H1 (cell line): ENCODE data around the gene CAPS.

ENCODE experiments used
- JUND ChIP-seq: IDR thresholded peaks from 2 replicates; pipeline ENCODE4 v1.6.1; 2011; ENCODE audit warnings: mild to moderate bottlenecking, improper control_type of control experiment, low read length
- TF ChIP-seq, protein P1 (sequence below), 3 experiments: IDR thresholded peaks; 1 replicate in 2 of 3; 2 replicates in 1 of 3; pipeline versions ENCODE4 v1.5.1 to v1.6.1; 2011; ENCODE audit warnings: low read length in 3 of 3, mild to moderate bottlenecking in 3 of 3, inconsistent platforms in 2 of 3, low read depth in 1 of 3, moderate library complexity in 1 of 3; ENCODE audit not compliant: insufficient read depth in 1 of 3; ENCODE audit errors: control extremely low read depth in 1 of 3
- TF ChIP-seq, protein P2 (sequence below): IDR thresholded peaks from 2 replicates; pipeline ENCODE4 v1.6.1; 2012; ENCODE audit warnings: low read length, inconsistent platforms

GRCh38 chr19:5956728-5957127 is 42.7 kb downstream of the CAPS start:
- no peak for TF ChIP-seq JUND
- TF ChIP-seq, protein P1, sequence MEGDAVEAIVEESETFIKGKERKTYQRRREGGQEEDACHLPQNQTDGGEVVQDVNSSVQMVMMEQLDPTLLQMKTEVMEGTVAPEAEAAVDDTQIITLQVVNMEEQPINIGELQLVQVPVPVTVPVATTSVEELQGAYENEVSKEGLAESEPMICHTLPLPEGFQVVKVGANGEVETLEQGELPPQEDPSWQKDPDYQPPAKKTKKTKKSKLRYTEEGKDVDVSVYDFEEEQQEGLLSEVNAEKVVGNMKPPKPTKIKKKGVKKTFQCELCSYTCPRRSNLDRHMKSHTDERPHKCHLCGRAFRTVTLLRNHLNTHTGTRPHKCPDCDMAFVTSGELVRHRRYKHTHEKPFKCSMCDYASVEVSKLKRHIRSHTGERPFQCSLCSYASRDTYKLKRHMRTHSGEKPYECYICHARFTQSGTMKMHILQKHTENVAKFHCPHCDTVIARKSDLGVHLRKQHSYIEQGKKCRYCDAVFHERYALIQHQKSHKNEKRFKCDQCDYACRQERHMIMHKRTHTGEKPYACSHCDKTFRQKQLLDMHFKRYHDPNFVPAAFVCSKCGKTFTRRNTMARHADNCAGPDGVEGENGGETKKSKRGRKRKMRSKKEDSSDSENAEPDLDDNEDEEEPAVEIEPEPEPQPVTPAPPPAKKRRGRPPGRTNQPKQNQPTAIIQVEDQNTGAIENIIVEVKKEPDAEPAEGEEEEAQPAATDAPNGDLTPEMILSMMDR (IDR thresholded peaks at IDR 0.05; ENCODE audit: control extremely low read depth in 1 of 3, insufficient read depth in 1 of 3, low read depth in 1 of 3, low read length in 3 of 3): no peak
- TF ChIP-seq, protein P2, sequence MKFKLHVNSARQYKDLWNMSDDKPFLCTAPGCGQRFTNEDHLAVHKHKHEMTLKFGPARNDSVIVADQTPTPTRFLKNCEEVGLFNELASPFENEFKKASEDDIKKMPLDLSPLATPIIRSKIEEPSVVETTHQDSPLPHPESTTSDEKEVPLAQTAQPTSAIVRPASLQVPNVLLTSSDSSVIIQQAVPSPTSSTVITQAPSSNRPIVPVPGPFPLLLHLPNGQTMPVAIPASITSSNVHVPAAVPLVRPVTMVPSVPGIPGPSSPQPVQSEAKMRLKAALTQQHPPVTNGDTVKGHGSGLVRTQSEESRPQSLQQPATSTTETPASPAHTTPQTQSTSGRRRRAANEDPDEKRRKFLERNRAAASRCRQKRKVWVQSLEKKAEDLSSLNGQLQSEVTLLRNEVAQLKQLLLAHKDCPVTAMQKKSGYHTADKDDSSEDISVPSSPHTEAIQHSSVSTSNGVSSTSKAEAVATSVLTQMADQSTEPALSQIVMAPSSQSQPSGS: no peak
